SK-N-SH (cell line): ENCODE measurements around the gene AGTR1. TPM values are rescaled to one million over a fixed set of nuclear protein-coding genes. Genes with fewer than 3 reads are reported as not detected.

ENCODE experiments used
- CTCF ChIA-PET: fragments of 300-600, 350-600 bp; formaldehyde crosslinking; extraction: SDS; loops from one replicate; lab custom pipeline; 2021; lab: Yijun Ruan, JAX
- POLR2A ChIA-PET: fragments of 350-600 bp; sonication (Branson Sonifier 250); formaldehyde crosslinking; extraction: SDS; loops from one replicate; lab custom pipeline; 2020; ENCODE audit warnings: antibody characterized with exemption, inconsistent platforms; lab: Yijun Ruan, JAX
- DNase-seq: peaks from one replicate; pipeline ENCODE4 v3.0.0; 2012
- H2AFZ ChIP-seq: fragments of 200-600 bp; sonication (generic); 2 replicates; pipeline ENCODE4 v1.8.1; 2016; ENCODE audit warnings: antibody characterized with exemption, mild to moderate bottlenecking, low read depth
- H3F3A ChIP-seq: fragments of 200-600 bp; sonication (generic); replicated peaks from 2 replicates; pipeline ENCODE3; 2016; ENCODE audit warnings: antibody characterized with exemption, mild to moderate bottlenecking; ENCODE audit not compliant: insufficient read depth
- H3K27ac ChIP-seq, 2 experiments: fragments of 200-500 bp in 1 of 2; fragments of 200-600 bp in 1 of 2; sonication (Bioruptor generic) in 1 of 2; sonication (generic), shearing (Covaris generic) in 1 of 2; 2 replicates each; pipeline versions ENCODE4 v1.5.1 to v1.6.1; 2014 to 2016; ENCODE audit warnings: low read depth in 2 of 2, inconsistent platforms in 1 of 2, low read length in 1 of 2, mild to moderate bottlenecking in 1 of 2, mixed read lengths in 1 of 2
- H3K27me3 ChIP-seq: fragments of 200-600 bp; sonication (generic), shearing (Covaris generic); 2 replicates; pipeline ENCODE4 v1.6.1; 2016; ENCODE audit warnings: mixed run types; ENCODE audit not compliant: insufficient read depth
- H3K36me3 ChIP-seq, 2 experiments: fragments of 200-500 bp in 1 of 2; fragments of 200-600 bp in 1 of 2; sonication (Bioruptor generic) in 1 of 2; sonication (generic) in 1 of 2; replicated peaks in 1 of 2; 2 replicates each; pipeline versions ENCODE3 to v1.5.1; 2014 to 2016; ENCODE audit warnings: low read length in 1 of 2, mild to moderate bottlenecking in 1 of 2; ENCODE audit not compliant: insufficient read depth in 2 of 2, control insufficient read depth in 1 of 2
- H3K4me1 ChIP-seq, 2 experiments: fragments of 200-500 bp in 1 of 2; fragments of 200-600 bp in 1 of 2; sonication (Bioruptor generic) in 1 of 2; sonication (generic), shearing (Covaris generic) in 1 of 2; 2 replicates each; pipeline versions ENCODE4 v1.5.1 to v1.6.1; 2014 to 2016; ENCODE audit warnings: low read depth in 1 of 2, low read length in 1 of 2, mixed run types in 1 of 2; ENCODE audit not compliant: insufficient read depth in 2 of 2, control insufficient read depth in 1 of 2
- H3K4me2 ChIP-seq: fragments of 200-600 bp; sonication (generic), shearing (Covaris generic); 2 replicates; pipeline ENCODE4 v1.6.1; 2017; ENCODE audit warnings: mixed run types
- H3K4me3 ChIP-seq, 2 experiments: fragments of 200-500 bp in 1 of 2; fragments of 200-600 bp in 1 of 2; sonication (Bioruptor generic) in 1 of 2; sonication (generic), shearing (Covaris generic) in 1 of 2; 2 replicates each; pipeline versions ENCODE4 v1.5.1 to v1.8.1; 2014 to 2016; ENCODE audit warnings: low read depth in 2 of 2, inconsistent platforms in 1 of 2, low read length in 1 of 2, mild to moderate bottlenecking in 1 of 2, mixed read lengths in 1 of 2, moderate library complexity in 1 of 2
- H3K79me2 ChIP-seq: fragments of 200-600 bp; sonication (generic); 2 replicates; pipeline ENCODE4 v1.8.1; 2017; ENCODE audit warnings: mild to moderate bottlenecking; ENCODE audit not compliant: insufficient read depth
- H3K9ac ChIP-seq: fragments of 200-600 bp; sonication (generic); 2 replicates; pipeline ENCODE4 v1.6.1; 2017; ENCODE audit warnings: mixed run types
- H3K9me2 ChIP-seq: fragments of 200-600 bp; sonication (generic); 2 replicates; pipeline ENCODE4 v1.6.1; 2017; ENCODE audit warnings: mixed run types
- H3K9me3 ChIP-seq: fragments of 200-600 bp; sonication (generic); 2 replicates; pipeline ENCODE4 v1.6.1; 2017; ENCODE audit warnings: mixed run types, mild to moderate bottlenecking, moderate library complexity
- H4K20me1 ChIP-seq: fragments of 200-600 bp; sonication (generic); 2 replicates; pipeline ENCODE4 v1.6.1; 2017; ENCODE audit warnings: mild to moderate bottlenecking, mixed run types; ENCODE audit not compliant: insufficient read depth
- EP300 ChIP-seq, 2 experiments: IDR thresholded peaks; 2 replicates each; pipeline versions ENCODE4 v1.4.0 to v1.6.1; 2012; ENCODE audit warnings: borderline replicate concordance in 1 of 2, low read depth in 1 of 2, low read length in 1 of 2
- EZH2phosphoT487 ChIP-seq: fragments of 200-600 bp; sonication (generic); IDR thresholded peaks from 2 replicates; pipeline ENCODE4 v1.6.1; 2017; ENCODE audit warnings: low read depth, mixed run types, mild to moderate bottlenecking, antibody characterized with exemption, moderate library complexity, borderline replicate concordance
- FOSL2 ChIP-seq: IDR thresholded peaks from 2 replicates; pipeline ENCODE4 v1.4.0; 2012; ENCODE audit warnings: low read depth, mild to moderate bottlenecking, moderate library complexity, borderline replicate concordance
- FOXJ3 ChIP-seq: sonication (generic); formaldehyde crosslinking; IDR thresholded peaks from 2 replicates; pipeline ENCODE4 v1.5.1; 2020; ENCODE audit warnings: mild to moderate bottlenecking, missing genetic modification reagents
- FOXM1 ChIP-seq: IDR thresholded peaks from 2 replicates; pipeline ENCODE4 v1.4.0; 2012; ENCODE audit warnings: low read depth, mild to moderate bottlenecking
- GATA2 ChIP-seq: sonication (generic); formaldehyde crosslinking; IDR thresholded peaks from 2 replicates; pipeline ENCODE4 v1.5.0; 2020; ENCODE audit warnings: mild to moderate bottlenecking, missing genetic modification reagents
- MEF2A ChIP-seq: IDR thresholded peaks from 2 replicates; pipeline ENCODE4 v1.4.0; 2012; ENCODE audit warnings: low read depth, borderline replicate concordance
- MXI1 ChIP-seq: IDR thresholded peaks from 2 replicates; pipeline ENCODE4 v1.6.1; 2012; ENCODE audit warnings: mild to moderate bottlenecking, low read depth, low read length, improper control_type of control experiment
- NRF1 ChIP-seq: IDR thresholded peaks from 2 replicates; pipeline ENCODE4 v1.6.1; 2012; ENCODE audit warnings: low read depth, mild to moderate bottlenecking, low read length
- POLR2AphosphoS5 ChIP-seq: IDR thresholded peaks from 2 replicates; pipeline ENCODE4 v1.6.1; 2012; ENCODE audit warnings: low read depth, low read length
- RAD21 ChIP-seq: IDR thresholded peaks from 2 replicates; pipeline ENCODE4 v1.6.1; 2012; ENCODE audit warnings: mild to moderate bottlenecking, low read length
- RCOR1 ChIP-seq: fragments of 150-350 bp; IDR thresholded peaks from 2 replicates; pipeline ENCODE4 v1.6.1; 2017; ENCODE audit warnings: antibody characterized with exemption, low read length
- RXRA ChIP-seq: IDR thresholded peaks from 2 replicates; pipeline ENCODE4 v1.4.0; 2012; ENCODE audit warnings: low read depth, mild to moderate bottlenecking, borderline replicate concordance
- USF2 ChIP-seq: fragments of 150-350 bp; IDR thresholded peaks from 2 replicates; pipeline ENCODE4 v1.6.1; 2017; ENCODE audit warnings: antibody characterized with exemption, low read length, low read depth, borderline replicate concordance
- YY1 ChIP-seq: IDR thresholded peaks from 2 replicates; pipeline ENCODE4 v1.4.0; 2012; ENCODE audit warnings: low read depth, mild to moderate bottlenecking
- WGBS: methylation state at CpG from one replicate; pipeline ENCODE4 v1.1.6; 2017; ENCODE audit warnings: low lambda C conversion rate; 5-methylcytosine and 5-hydroxymethylcytosine counted together
- polyA plus RNA-seq, 3 experiments: library from polyadenylated mRNA; depleted of rRNA; stranded (reverse); fragments of >200 nt; gene quantifications; 2 replicates each; pipeline ENCODE4 v1.2.3, GENCODE V29; 2012

Gene AGTR1
- polyA plus RNA-seq, 1 of the 3 experiments (the other 2 are of a cell fraction): 0.15 TPM

GRCh38 chr3:148694116-148694515, 3.6 kb upstream of the AGTR1 start:
- CTCF ChIA-PET: interaction anchor here (1.1 kb wide), 1 partner anchor 33 kb away, joined by 3 read pairs; no protein-coding TSS in a partner anchor
- no peak for DNase-seq
- Histone ChIP-seq H3K9ac (no peak overlapping the region), H4K20me1 (no peaks in the 10 kb centered on the region), H3F3A (peaks cover 18% of the 10 kb centered on the region), H3K79me2 (no peaks in the 10 kb centered on the region), H3K4me3 (no peak overlapping the region), H3K4me1 (peaks cover 0 to 7% of the 10 kb centered on the region in 2 experiments; a peak in 2 of 4 replicates), H3K9me3 (no peaks in the 10 kb centered on the region), H3K27ac (no peak overlapping the region), H3K27me3 (no peaks in the 10 kb centered on the region), H3K4me2 (no peak overlapping the region), H3K36me3 (no peaks in the 10 kb centered on the region), H3K9me2 (peaks cover 3% of the 10 kb centered on the region; the same call in 1 of the 2 replicates), H2AFZ (peak overlapping the region; percentile 45; the same call in 1 of the 2 replicates)
- 17% methylated on average over 1 of the region's 1 CpG for WGBS
- POLR2A ChIA-PET: no interaction called here
- TF ChIP-seq FOXJ3 (CRISPR knock-in tag): no peak
- TF ChIP-seq MXI1: no peak
- TF ChIP-seq POLR2AphosphoS5: no peak
- TF ChIP-seq MEF2A: no peak
- no peak for TF ChIP-seq FOXM1
- TF ChIP-seq YY1: no peak
- no peak for TF ChIP-seq RCOR1
- TF ChIP-seq FOSL2: no peak
- TF ChIP-seq RXRA: no peak
- TF ChIP-seq GATA2 (CRISPR knock-in tag): no peak
- no peak for TF ChIP-seq USF2
- no peak for TF ChIP-seq NRF1
- no peak for TF ChIP-seq RAD21
- TF ChIP-seq EP300 (IDR thresholded peaks at IDR 0.05; ENCODE audit: borderline replicate concordance in 1 of 2, low read depth in 1 of 2, low read length in 1 of 2): no peak
- no peak for TF ChIP-seq EZH2phosphoT487

DNA sequence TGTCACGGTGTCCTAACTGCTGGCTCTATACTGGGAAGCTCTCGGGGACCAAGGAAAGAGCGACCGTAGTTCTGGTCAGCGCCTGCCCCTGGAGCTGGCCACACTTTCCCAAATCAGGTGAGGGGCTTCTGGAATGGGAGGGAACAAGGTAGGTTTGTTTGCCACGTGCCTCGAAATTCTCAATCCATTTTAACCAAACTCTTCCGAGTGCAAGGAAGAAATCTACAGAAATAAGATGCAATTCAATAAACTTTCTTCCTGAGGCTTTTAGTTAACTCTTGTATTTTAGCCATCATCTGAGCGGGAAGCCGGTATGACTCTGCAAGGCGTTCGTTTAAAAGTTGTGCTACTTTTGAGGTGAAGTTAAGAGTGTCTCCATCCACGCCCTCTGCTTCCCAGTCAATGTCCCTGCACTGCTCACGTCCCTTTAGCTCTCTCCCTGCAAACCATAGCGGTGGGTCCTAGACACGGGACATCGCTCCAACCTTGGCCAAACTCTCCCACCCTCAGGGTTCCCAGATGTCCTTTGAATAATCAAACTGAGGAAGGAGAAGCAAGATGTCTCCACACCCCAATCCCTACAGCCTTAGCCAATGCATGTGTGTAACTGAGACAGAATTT, 597 bp downstream of the AGTR1 start:
- CTCF ChIA-PET: interaction anchor here (0.9 kb wide), 1 partner anchor 257 kb away, joined by 3 read pairs; no protein-coding TSS in a partner anchor
- Histone ChIP-seq H3K36me3 (no peaks in the 10 kb centered on the region), H3F3A (peaks cover 17% of the 10 kb centered on the region), H3K27ac (no peak overlapping the region), H4K20me1 (no peaks in the 10 kb centered on the region), H3K9me3 (no peaks in the 10 kb centered on the region), H3K79me2 (no peaks in the 10 kb centered on the region), H3K4me2 (peak overlapping the region; percentile 86), H2AFZ (peak overlapping the region; percentile 90; the same call in 1 of the 2 replicates), H3K9me2 (peaks cover 3% of the 10 kb centered on the region; the same call in 1 of the 2 replicates), H3K4me3 (peak overlapping the region; percentile 62 to 64), H3K27me3 (no peaks in the 10 kb centered on the region), H3K4me1 (peaks cover 0 to 8% of the 10 kb centered on the region in 2 experiments; a peak in 2 of 4 replicates), H3K9ac (peak overlapping the region; percentile 38; the same call in 1 of the 2 replicates)
- DNase-seq: no peak
- no peak for TF ChIP-seq FOXM1
- POLR2A ChIA-PET: no interaction called here
- 63% methylated on average over 13 of the region's 17 CpGs for WGBS
